HG03342 (cell line): Measurements from ENCODE around the gene TCFL5.

Experiments
- ATAC-seq: cut with Tn5 transposase; IDR thresholded peaks from one replicate; pipeline ENCODE4 v1.9.1; 2021; ENCODE audit warnings: mild to moderate bottlenecking, moderate library complexity; ENCODE audit not compliant: unreplicated experiment

TCFL5 gene

GRCh38 chr20:62896526-62896925 lies 34.9 kb upstream of the TCFL5 start:
- ATAC-seq: no peak

GRCh38 chr20:62895539-62895938 lies 33.9 kb upstream of the TCFL5 start:
- no peak for ATAC-seq

- ATAC-seq: no peak
Measured at GRCh38 chr20:62894261-62894660, 32.6 kb upstream of the TCFL5 start.

- ATAC-seq: no peak
Measured at GRCh38 chr20:62893700-62894099, 32.1 kb upstream of the TCFL5 start.

GRCh38 chr20:62892348-62893304 lies 31.0 kb upstream of the TCFL5 start:
- ATAC-seq: no peak

- no peak for ATAC-seq
Measured at GRCh38 chr20:62891111-62891510, 29.5 kb upstream of the TCFL5 start.

- no peak for ATAC-seq
Measured at GRCh38 chr20:62890444-62890843, 28.8 kb upstream of the TCFL5 start.

GRCh38 chr20:62889871-62890270 lies 28.2 kb upstream of the TCFL5 start:
- ATAC-seq: no peak

- ATAC-seq: no peak
Measured at GRCh38 chr20:62889411-62889810, 27.8 kb upstream of the TCFL5 start.

- no peak for ATAC-seq
Measured at GRCh38 chr20:62888910-62889309, 27.3 kb upstream of the TCFL5 start.

GRCh38 chr20:62888406-62888805 lies 26.8 kb upstream of the TCFL5 start:
- no peak for ATAC-seq

- no peak for ATAC-seq
Measured at GRCh38 chr20:62887860-62888239, 26.2 kb upstream of the TCFL5 start.

GRCh38 chr20:62887152-62887859 lies 25.7 kb upstream of the TCFL5 start:
- ATAC-seq: no peak

GRCh38 chr20:62886709-62887058 lies 25.1 kb upstream of the TCFL5 start:
- no peak for ATAC-seq

- ATAC-seq: no peak
Measured at GRCh38 chr20:62885896-62886708, 24.5 kb upstream of the TCFL5 start.

- no peak for ATAC-seq
Measured at GRCh38 chr20:62885046-62885895, 23.6 kb upstream of the TCFL5 start.

GRCh38 chr20:62884556-62884955 lies 22.9 kb upstream of the TCFL5 start:
- ATAC-seq: no peak

- ATAC-seq: no peak
Measured at GRCh38 chr20:62882426-62882825, 20.8 kb upstream of the TCFL5 start.

- ATAC-seq: no peak
Measured at GRCh38 chr20:62881662-62882395, 20.2 kb upstream of the TCFL5 start.
